ENCODE measurements around the gene NEDD4L.

NEDD4L gene

GRCh38 chr18:58389745-58390144, 345.7 kb downstream of the NEDD4L start:
- no peak for DNase-seq

- no peak for DNase-seq
Measured at GRCh38 chr18:58390399-58390798, 346.4 kb downstream of the NEDD4L start.

DNA sequence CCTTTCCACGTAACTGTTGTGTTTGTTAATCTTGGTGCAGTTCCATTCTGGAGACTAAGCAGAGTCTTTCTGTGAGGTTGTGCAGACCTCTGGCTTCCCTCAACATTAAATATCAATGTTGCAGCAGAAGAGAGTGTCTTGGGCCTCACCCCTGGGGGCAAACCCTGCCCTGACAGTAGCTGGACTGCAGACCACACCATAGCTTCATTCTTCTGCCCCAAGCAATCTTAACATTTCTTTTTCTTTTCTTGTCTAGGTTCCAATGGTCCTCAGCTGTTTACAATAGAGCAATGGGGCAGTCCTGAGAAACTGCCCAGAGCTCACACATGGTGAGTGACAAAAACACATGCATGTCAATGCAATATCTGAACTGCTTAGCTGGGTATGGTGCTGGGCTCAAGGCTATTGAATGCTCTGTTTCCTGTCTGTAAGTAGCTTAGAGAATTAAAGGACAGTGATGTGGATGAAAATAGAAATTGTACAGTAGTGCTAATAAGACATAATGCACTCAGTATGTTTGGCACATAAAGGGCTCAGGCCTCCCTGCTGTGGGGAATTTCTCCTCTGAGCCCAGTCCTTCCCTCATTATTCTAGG, 347.3 kb downstream of the NEDD4L start:
- DNase-seq: no peak

- DNase-seq: no peak
Measured at GRCh38 chr18:58391932-58392323, 347.9 kb downstream of the NEDD4L start.

DNA sequence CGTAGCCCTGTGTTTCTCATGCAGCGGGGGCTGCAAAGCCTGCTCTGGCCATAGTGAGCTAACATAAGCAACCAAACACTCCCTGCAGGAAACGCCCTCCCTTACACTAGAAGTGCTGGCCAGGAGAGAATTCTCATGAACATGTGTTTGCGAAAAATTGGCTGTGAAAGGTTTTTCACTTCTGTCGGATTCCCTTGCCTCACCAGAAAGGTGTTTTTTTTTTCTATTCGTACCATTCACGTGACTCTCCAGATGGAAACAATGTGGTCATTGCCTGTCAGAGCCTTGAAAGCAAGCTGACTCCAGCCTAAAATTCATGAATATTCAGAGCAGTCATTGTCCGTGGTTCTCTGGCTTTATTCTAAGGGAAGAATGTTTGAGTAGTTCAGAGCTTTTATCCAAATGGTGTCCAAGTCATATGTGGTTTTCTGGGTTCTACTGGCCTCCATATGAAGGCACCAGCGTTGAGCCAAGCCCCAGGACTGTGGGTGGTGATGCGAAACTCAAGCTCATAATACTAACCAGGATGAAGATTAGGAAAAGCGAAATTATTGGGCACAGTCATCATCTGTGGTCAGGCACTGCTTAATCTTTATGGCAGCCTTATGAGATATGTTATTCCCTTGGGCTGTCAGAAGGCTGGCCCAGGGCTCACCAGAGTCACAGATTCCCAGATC, 348.4 kb downstream of the NEDD4L start:
- no peak for DNase-seq

- DNase-seq: no peak
Measured at GRCh38 chr18:58393295-58393694, 349.3 kb downstream of the NEDD4L start.

DNA sequence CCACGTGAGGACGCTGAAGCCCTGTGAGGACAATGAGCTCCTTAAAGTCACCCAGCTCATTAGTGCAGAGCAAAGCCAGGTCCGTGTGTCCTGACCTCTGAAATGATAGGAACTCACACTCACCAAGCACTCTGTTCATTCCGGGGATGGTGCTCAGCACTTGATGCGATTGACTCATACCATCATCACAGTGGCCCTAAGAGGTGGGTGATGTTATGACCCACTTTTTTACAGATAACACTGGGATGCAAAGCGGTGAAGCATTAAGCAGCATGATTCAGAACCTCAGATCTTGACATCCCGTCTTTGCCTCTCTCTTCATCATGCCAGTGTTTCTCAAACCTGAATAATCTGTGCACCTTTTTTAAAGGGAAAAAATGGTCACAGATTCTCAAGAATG, 350.0 kb downstream of the NEDD4L start:
- DNase-seq: no peak

DNA sequence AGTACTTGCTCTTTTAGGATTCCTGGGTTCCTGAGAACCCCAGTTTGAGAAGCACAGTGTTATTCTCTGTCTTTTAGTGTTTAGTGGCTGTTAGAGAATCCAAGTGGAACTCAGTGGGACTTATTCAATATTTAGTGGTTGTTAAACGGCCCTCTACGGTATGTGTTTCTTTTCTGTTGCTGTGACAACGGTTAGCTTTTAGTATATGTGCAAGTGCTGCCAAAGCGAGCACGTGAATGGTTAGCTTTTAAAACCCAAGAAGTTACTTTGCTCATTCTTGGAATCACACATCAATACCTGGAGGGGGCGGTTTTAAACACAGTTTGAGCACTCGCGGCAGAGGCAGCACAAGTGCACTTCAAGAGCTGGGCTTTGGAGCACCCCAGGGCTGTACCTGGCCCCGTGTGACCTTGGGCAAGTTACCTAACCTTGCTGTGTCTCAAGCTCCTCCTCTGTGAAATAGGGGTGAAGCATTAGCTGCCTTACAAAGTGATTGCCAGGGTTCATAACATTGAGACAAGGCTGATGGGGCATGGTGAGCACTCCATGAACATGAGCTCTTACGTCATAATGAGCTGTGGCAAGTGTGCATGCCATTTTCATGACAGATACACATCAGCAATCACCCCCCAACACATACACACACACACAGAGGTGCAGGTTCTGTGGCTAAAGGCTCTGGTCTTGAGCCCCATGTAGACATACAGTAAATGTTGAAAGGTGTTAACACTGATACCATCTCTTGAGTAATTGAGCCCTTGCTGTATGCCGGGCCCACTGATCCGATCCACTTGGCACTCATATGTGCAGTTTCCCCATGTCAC, 350.8 kb downstream of the NEDD4L start:
- DNase-seq: no peak

DNA sequence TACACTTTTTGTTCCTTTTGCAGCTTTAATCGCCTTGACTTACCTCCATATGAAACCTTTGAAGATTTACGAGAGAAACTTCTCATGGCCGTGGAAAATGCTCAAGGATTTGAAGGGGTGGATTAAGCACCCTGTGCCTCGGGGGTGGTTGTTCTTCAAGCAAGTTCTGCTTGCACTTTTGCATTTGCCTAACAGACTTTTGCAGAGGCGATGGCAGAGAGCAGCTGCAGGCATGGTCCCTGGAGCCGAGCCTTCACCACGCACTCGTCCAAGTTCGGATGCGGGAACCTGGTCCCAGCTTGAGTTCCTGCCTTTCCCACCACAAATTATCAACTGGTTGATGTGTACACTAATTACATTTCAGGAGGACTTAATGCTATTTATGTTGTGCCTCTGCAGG, 352.1 kb downstream of the NEDD4L start:
- DNase-seq: no peak

DNA sequence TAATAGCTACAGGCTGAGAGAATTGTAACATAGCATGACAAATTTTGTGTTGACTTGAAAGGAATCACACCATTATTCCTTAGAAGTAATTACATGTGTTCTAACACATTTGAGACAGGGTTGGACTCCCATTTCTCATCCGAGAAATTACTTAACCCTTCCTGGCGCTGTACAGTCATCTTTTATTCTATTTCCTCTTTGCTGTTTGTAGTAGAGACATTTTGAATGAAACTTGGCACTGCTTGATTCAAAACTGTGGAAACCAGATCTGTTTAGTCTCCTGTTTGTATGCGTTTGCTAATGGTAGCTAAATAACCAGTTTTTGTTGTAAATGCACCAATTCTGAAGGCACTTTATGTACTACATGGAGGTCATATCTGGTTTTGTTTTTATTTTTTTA, 352.9 kb downstream of the NEDD4L start:
- DNase-seq: no peak

- DNase-seq: no peak
Measured at GRCh38 chr18:58397385-58398132, 353.5 kb downstream of the NEDD4L start.

GRCh38 chr18:58398648-58399398, 354.8 kb downstream of the NEDD4L start:
- no peak for DNase-seq

GRCh38 chr18:58400331-58400870, 356.4 kb downstream of the NEDD4L start:
- no peak for DNase-seq

DNA sequence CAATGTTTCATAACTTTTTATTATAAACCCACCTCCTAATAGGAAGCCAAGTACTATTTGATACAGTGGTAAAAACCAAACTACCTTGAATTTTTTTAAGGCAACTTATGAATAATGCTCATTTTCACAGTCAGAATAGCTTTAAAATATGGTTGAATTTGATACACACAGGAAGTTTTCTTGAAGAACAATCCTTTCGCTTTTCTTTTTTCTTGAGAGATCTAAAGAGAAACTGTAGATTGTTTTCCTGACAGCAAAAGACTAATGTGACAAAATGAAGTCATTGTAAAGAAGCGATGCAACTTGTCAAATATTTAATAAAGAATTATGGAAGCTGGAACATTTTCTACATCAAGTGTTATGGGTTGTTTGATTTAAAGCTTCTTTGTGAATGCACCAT, 357.2 kb downstream of the NEDD4L start:
- DNase-seq: no peak

DNA sequence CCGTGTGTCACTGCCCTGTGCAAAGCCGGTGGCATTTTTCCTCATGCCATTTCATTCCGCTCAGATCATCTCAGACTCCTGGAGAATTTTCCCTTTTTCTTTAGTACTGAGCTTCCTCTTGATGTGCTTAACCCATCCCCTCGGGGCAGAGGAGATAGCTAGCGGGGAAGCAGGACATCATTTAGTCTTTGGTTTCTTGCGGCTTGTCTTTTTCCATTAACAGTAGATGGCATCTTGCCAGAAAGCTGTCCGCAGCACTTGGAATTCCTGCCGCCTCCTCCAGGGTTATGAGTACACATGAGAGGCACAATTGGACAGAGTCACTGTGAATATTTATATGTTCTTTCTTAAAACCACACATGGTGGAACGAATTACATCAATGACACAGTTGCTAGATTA, 358.2 kb downstream of the NEDD4L start:
- no peak for DNase-seq

GRCh38 chr18:58402951-58403702, 359.1 kb downstream of the NEDD4L start:
- no peak for DNase-seq

GRCh38 chr18:58403799-58404455, 359.9 kb downstream of the NEDD4L start:
- no peak for DNase-seq

DNA sequence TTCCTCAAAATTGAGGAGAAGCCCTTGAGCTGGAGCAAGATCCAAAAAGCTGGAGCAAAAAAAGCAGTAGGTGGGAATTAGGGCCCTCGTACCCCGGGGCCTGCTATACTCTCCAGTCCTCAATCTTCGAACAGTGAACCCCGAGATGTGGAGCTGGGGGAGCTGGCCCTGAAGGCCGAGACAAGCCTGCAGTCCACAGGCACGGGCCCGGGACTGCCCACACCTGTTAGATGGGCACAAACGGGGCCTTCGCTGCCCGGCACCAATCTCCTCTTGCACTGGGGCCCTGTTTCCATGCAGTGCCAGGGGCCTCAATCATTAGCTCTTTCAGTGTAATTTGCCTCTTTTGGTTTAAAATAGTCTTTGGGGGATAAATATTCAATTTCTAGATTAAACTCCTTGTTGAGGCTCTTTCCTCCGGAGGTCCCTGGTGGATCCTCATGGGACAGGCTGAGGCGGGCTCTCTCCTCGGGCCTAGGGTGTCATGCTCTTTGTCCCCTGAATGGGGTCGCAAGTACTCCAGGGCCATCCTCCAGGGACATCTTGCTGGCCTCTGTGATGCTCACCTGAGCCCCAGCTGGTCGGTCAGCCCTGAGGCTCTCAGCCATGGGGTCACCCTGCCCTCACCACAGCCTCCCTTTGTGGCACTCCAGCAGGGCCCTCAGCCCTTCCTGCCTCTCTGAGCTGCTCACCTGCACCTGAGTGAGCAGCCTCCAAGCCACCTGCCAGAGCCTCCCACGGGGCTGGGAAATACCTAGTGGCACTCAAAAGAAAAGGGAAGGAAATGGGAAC, 361.3 kb downstream of the NEDD4L start:
- DNase-seq: no peak

DNA sequence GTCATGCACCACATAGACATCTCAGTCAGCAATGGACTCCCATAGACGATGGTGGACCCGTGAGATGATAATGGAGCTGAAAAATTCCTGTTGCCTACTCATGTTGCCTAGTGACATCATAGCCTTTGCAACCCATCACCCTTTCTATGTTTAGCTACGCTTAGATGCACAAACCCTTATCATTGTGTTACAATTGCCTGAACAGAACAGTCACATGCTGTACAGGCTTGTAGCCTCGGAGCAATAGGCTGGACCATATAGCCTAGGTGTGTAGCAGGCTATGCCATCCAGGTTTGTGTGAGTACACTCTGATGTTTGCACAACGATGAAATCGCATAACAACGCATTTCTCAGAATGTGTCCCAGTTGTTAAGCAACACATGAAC, 363.2 kb downstream of the NEDD4L start:
- DNase-seq: no peak
